ENCODE data around the gene ITGB3. TPM values are rescaled to one million over a fixed set of nuclear protein-coding genes. Genes with fewer than 3 reads are reported as not detected.

ITGB3 gene
- total RNA-seq, 1 donor, result 39.8 TPM

- Histone ChIP-seq H3K79me2 (ENCODE audit: insufficient read depth, low read length) (no peaks in the 10 kb centered on the region), H3K4me3 (ENCODE audit: insufficient read depth, low read length) (no peak overlapping the region), H3K9me3 (ENCODE audit: low read depth, low read length) (no peaks in the 10 kb centered on the region), H3K4me2 (ENCODE audit: insufficient read depth, low read length) (no peak overlapping the region), H4K20me1 (ENCODE audit: insufficient read depth, low read length) (no peaks in the 10 kb centered on the region), H3K27ac (ENCODE audit: low read depth, low read length) (no peak overlapping the region), H3K36me3 (ENCODE audit: insufficient read depth, low read length) (peaks cover 20% of the 10 kb centered on the region), H3K27me3 (ENCODE audit: insufficient read depth, low read length) (no peaks in the 10 kb centered on the region), H2AFZ (ENCODE audit: low read length) (no peak overlapping the region), H3K4me1 (ENCODE audit: insufficient read depth, low read length) (peaks cover 33% of the 10 kb centered on the region)
- DNase-seq (ENCODE audit: insufficient read length, low spot score, missing footprints), result no peak
- no peak for TF ChIP-seq CTCF (IDR thresholded peaks at IDR 0.05; ENCODE audit: extremely low read depth, low read depth, low read length)
These were observed 38.6 kb downstream of the ITGB3 start for GRCh38 chr17:47292206-47292605.

GRCh38 chr17:47295037-47295873, 41.6 kb downstream of the ITGB3 start:
- Histone ChIP-seq H3K4me3 (ENCODE audit: insufficient read depth, low read length) (no peak overlapping the region), H3K4me1 (ENCODE audit: insufficient read depth, low read length) (peaks cover 17% of the 10 kb centered on the region), H2AFZ (ENCODE audit: low read length) (no peak overlapping the region), H3K79me2 (ENCODE audit: insufficient read depth, low read length) (no peaks in the 10 kb centered on the region), H4K20me1 (ENCODE audit: insufficient read depth, low read length) (no peaks in the 10 kb centered on the region), H3K9me3 (ENCODE audit: low read depth, low read length) (no peaks in the 10 kb centered on the region), H3K36me3 (ENCODE audit: insufficient read depth, low read length) (peaks cover 12% of the 10 kb centered on the region), H3K27me3 (ENCODE audit: insufficient read depth, low read length) (no peaks in the 10 kb centered on the region), H3K4me2 (ENCODE audit: insufficient read depth, low read length) (no peak overlapping the region), H3K27ac (ENCODE audit: low read depth, low read length) (peak overlapping the region; percentile 63)
- TF ChIP-seq CTCF (IDR thresholded peaks at IDR 0.05; ENCODE audit: extremely low read depth, low read depth, low read length), result no peak
- DNase-seq (ENCODE audit: insufficient read length, low spot score, missing footprints), result no peak

GRCh38 chr17:47295874-47296255, 42.2 kb downstream of the ITGB3 start:
- H3K4me3 ChIP-seq (ENCODE audit: insufficient read depth, low read length), result no peak overlapping the region
- H3K4me1 ChIP-seq (ENCODE audit: insufficient read depth, low read length), result peaks cover 17% of the 10 kb centered on the region
- no peaks in the 10 kb centered on the region for H3K27me3 ChIP-seq (ENCODE audit: insufficient read depth, low read length)
- H4K20me1 ChIP-seq (ENCODE audit: insufficient read depth, low read length), result no peaks in the 10 kb centered on the region
- H3K36me3 ChIP-seq (ENCODE audit: insufficient read depth, low read length), result peaks cover 12% of the 10 kb centered on the region
- no peak for TF ChIP-seq CTCF (IDR thresholded peaks at IDR 0.05; ENCODE audit: extremely low read depth, low read depth, low read length)
- no peak overlapping the region for H3K4me2 ChIP-seq (ENCODE audit: insufficient read depth, low read length)
- H3K9me3 ChIP-seq (ENCODE audit: low read depth, low read length), result no peaks in the 10 kb centered on the region
- H3K79me2 ChIP-seq (ENCODE audit: insufficient read depth, low read length), result no peaks in the 10 kb centered on the region
- no peak overlapping the region for H2AFZ ChIP-seq (ENCODE audit: low read length)
- H3K27ac ChIP-seq (ENCODE audit: low read depth, low read length), result no peak overlapping the region
- DNase-seq (ENCODE audit: insufficient read length, low spot score, missing footprints), result no peak

GRCh38 chr17:47297661-47298400, 44.2 kb downstream of the ITGB3 start:
- H3K4me1 ChIP-seq (ENCODE audit: insufficient read depth, low read length), result peaks cover 17% of the 10 kb centered on the region
- no peak overlapping the region for H3K27ac ChIP-seq (ENCODE audit: low read depth, low read length)
- no peak for TF ChIP-seq CTCF (IDR thresholded peaks at IDR 0.05; ENCODE audit: extremely low read depth, low read depth, low read length)
- H3K36me3 ChIP-seq (ENCODE audit: insufficient read depth, low read length), result peaks cover 26% of the 10 kb centered on the region
- H3K4me2 ChIP-seq (ENCODE audit: insufficient read depth, low read length), result no peak overlapping the region
- no peak overlapping the region for H2AFZ ChIP-seq (ENCODE audit: low read length)
- H3K27me3 ChIP-seq (ENCODE audit: insufficient read depth, low read length), result no peaks in the 10 kb centered on the region
- H3K9me3 ChIP-seq (ENCODE audit: low read depth, low read length), result no peaks in the 10 kb centered on the region
- DNase-seq (ENCODE audit: insufficient read length, low spot score, missing footprints), result no peak
- no peak overlapping the region for H3K4me3 ChIP-seq (ENCODE audit: insufficient read depth, low read length)
- H3K79me2 ChIP-seq (ENCODE audit: insufficient read depth, low read length), result no peaks in the 10 kb centered on the region
- no peaks in the 10 kb centered on the region for H4K20me1 ChIP-seq (ENCODE audit: insufficient read depth, low read length)
